NCI-H2171 treated with DMSO at 0.1 percent for 48 hours (cell line): ENCODE results near the gene BARHL1.
A peak's percentile ranks its signal among the peaks of the same experiment; 100 is the strongest.

Source experiments
- DNase-seq: peaks from one replicate; lab custom pipeline; 2025; lab: John Stamatoyannopoulos, UW

BARHL1 gene

DNA sequence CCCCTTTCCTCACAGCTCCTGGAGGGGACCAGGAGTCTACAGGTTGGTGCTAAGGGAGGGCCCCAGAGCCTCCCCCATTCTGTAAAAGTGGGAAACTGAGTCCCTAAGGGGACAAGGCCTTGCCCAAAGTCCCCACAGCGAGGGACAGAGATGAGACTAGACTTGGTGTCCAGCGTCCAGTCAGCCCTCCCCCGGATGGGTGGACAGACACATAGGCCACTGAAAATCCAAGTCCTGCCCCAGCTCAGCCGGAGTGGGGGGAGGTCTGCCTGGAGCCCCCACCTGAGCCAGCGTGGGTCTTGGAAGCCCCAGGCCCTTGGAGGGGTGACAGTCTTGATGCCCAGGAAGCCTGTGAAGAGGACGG, 5.2 kb downstream of the BARHL1 start:
- no peak for DNase-seq

DNA sequence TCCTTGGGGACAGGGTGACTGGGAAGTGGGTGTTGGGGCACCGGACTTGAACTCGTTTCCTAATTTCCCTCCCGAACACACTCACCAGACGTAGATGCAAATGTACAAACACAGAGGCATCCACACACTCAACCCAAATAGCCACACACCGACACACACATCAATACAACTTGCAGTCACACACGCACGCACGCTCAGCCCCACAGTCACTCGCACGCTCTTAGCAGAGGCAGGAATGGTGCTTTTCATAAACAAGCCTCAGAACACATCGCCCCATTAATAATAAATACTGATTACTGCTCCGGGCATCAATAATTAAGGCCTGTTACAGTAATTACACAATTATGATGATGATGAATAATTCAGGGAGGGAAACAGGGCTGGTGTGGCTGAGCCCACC, 5.7 kb downstream of the BARHL1 start:
- DNase-seq, result no peak

DNA sequence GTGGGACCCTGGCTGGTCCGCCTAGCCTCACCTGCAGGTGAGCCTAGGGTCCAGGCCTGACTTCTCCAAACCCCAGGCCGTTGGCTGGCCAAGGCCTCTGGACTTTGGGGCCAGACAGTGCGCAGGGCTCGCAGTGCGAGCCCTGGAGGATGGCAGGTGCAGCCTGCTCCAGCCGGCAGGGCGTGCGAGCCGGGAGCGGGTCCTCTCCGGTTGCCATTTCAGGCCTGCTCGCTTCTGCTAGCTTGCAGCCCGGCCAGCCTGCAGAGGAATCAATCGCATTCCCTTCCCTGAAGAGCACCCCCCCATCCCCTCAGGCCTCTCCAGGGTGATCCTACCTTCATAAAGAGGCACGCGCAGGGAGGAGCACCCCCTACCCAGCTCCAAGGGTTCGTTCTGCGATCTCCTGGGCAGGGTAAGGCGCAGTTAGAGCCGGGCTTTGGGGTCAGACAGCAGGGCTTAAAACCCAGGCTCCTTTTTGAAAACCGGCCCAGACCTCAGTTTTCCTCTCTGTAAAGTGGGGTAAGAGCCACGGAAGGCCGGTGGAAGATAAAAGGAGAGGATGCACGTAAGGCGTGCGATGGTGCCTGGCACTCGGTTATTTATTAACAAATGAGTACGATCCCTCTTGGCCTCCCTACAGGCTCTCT, 6.2 kb downstream of the BARHL1 start:
- DNase-seq, result no peak

DNA sequence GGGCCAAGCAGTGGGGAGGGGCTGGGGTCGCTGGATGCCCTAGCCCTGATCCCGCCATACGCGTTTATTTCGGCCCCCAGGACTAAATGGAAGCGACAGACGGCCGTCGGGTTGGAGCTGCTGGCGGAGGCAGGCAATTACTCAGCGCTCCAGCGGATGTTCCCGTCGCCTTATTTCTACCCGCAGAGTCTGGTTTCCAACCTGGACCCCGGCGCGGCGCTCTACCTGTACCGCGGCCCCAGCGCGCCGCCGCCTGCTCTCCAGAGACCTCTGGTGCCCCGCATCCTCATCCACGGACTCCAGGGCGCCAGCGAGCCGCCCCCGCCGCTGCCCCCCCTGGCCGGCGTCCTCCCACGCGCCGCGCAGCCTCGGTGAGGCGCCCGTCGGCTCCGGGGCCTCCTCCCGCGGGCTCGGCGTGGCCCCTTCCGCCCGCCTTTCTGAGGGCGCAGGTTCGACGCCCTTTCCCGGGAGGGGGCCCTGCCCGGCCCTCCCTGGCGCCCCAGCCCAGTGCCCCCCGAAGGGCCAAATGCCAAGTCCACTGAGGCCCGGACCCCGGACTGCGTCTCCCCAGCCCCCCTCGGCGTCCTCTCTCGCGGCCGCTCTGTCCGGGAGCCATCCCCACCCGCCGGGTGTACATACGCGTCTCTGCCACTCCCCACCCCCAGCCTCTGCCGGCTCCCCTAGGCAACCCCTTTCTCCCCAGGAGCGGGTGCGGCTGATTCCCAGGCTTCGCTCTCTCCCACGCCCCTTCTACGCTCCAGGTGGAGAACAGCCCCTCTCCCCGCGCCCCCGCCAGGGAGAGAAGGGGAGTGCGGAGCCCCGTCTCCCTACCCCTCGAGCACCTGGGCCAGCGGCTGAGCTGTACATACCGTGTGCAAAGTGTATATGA, 7.0 kb downstream of the BARHL1 start:
- no peak for DNase-seq

DNA sequence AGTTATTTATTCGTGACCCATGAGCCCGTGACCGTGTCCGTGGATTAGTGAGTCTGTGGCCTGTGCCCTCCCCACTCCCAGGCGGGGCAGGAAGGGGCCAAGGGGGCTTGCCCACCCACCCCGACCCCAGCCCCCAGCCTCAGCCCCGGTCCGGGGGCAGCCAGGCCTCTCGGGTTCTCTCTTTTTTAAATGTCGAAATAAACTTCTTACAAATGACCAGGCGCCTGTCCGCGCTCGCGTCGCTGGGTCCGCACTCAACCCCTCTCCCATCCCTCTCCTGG, 7.6 kb downstream of the BARHL1 start:
- no peak for DNase-seq

DNA sequence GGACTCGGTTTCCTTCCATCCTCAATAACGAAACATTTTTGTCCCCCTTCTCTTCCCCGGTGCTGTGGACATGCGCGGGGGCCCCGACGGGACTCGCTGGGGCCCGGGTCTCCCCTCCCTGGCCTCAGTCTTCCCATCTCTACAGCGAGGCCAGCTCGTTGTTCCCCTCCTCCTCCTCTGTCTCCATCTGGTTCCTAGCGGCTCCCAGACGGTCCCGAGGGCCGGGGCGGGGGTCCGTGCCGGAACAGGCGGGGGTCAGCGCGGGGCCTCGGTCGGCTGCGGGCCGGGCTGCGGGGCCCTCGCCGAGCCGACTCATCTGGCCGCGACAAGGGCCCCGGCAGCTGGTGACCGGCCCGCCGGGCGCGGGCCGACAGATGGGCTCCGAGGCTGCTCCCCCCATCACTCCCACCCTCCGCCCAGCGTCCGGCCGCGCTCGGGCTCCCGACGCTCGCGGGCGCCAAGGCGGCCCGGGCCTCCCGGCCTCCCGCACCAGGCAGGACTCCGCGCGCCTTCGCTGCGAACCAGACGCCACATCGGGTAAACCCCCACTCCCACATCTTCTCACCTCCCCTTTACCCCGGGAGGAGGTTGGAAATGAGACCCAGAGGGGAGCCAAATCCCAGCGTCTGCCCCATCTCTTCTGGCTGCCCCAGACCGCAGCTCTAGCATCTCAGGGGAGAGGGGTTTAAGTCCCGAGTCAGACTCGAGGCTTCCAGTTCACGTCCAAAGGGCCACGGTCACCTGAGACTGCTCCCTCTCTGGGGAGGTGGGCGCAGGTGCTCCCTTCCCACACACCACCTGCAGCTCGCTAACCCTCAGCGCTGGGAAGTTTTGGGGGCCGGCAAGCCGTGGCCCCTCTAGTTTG, 8.1 kb downstream of the BARHL1 start:
- peak; percentile 22 for DNase-seq

DNA sequence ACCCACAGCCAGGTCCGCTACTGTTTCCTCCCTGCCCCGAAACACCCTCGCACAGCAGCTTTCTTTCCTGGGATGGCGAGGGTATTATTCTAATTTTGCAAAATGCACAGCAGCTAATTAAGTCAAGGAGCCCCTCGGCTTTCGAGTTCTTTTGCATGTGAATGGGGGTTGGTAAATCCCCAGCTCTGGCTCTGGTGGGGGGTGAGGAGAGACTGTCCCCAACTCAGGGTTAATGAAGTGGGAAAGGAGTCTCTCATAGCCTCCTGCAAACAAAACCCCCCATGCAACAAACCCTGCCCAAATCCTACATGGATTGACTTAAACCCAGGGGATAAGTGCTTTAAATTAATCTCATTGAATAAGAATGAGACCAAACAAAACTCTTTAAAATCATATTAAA, 8.8 kb downstream of the BARHL1 start:
- no peak for DNase-seq

DNA sequence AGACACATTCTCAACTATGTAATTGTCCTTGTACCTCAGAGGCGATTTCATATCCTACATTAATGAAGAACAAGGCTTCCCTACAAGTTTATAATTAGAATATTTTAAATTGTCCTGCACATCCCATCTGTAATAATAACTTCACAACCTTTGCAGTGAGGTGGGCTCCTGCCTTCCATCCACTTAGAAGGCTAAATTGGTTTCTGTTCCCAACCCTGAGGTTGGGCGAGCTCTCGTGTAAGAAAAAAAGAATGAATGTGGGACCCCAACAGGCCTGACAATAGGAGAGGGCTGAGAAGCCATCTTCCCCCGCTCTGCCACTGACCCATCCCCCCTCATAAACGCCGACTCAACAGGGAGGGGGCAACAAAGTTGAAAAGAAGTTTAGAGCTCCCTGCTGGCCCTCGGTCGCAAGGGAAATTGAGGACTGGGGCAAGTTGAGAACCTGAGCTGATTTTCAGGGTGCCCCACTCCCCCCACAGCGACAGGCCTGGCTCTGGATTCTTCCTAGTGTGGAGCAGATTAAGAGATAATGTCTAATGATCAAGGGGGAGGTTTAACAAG, 9.4 kb downstream of the BARHL1 start:
- DNase-seq, result no peak

DNA sequence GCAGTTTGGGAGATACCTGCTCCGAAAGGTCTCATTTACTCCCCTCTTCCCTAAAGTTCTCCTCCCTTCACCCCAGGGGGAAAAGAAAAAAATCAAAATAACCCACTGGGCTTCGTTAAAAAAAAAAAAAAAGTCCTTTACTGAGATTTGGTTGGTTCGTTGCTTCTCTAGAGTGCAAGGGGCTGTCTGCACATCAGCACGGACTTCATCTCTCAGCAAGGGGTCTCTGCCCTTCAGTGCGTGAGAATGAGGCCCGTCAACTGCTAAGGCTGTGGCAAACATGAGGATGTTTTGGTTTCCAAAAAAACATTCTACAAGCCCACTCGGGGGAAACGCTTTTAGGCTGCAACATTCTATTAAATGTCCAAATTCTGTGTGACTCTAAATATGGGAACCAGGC, 10.0 kb downstream of the BARHL1 start:
- no peak for DNase-seq

DNA sequence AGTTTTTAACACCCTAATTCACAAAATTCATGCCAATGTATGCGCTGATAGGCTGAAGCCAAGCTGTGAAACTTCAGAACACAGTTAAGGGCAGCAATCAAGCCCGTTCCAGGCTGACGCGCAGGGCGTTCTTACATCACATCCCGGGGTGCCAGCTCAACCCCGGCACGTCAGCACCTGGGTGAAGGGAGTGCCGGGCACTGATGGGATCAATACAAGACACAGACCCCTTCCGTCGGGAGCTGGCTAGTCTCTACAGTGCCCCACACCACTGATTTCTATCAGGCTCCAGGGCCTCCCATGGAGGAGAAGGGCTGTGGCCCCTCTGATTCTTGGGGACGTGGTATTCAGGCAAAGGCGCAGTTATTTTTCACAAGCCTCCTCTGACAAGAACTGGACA, 12.0 kb downstream of the BARHL1 start:
- no peak for DNase-seq

DNA sequence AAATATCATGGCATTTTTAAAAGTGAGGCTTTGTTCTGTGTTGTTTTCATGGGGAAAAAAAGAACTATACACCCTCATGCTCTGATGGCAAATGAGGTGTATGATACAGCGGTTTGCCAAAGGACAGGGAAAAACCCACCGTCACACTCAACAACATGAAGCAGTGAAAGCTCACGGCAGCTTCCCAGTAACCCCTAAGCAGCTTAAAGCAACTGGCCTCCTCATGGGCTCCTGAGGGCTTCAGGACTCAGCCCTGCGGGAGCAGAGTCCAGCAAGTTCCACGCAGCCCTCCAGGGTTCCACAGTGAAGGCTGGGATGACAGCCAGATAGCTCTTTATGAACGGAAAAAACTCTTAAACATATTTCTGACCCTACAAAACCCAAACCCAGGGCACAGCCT, 12.9 kb downstream of the BARHL1 start:
- no peak for DNase-seq

DNA sequence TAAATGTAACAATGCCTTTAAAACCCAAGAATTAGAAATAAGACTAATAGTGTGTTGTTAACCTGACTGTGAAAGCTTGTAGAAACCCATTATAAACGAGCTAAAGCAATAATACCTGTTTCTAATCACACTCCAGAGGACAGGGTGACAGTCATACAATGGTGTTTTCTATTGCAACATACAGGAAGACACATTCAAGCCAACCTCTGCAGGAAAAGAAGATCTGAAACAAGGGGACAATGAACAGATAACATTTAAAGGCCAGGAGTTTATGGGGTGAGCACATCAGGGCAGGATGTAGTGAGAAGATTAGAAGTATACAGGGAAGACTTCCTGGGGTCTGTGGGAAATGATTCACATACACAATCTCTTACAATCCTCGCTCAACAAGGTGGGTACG, 13.8 kb downstream of the BARHL1 start:
- DNase-seq, result no peak

DNA sequence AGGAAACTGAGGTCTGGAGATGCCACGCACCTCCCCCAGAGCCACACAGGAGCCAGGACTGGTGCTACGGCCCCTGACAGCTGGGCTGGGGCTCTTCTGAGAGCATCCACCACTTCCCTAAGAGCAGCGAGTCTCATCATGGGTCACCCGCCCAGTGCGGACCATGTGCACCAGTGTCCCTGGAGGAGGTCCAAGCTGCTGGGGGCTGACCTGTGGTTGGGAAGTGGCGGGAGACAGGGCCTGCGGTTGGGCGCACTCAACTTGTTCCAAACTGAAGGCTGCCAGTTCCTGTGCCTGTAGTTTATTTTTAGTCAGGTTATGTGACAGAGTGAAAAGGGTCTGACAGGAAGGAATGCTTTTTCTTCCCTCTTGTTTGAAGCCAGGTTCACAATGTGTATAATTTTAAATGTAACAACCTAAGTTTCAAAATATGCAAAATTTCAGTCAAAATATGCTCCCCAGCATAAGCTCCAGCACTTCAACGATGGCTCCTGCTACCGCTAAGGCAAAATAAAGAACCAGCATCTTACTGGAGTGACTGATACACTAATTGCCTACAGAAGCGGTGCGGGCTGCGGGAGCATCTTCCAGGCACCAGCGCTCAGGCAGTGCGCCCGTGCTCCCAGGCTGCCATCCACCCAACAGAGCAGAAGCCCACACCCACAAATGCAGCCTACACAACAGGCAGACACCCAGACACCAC, 14.8 kb downstream of the BARHL1 start:
- no peak for DNase-seq

DNA sequence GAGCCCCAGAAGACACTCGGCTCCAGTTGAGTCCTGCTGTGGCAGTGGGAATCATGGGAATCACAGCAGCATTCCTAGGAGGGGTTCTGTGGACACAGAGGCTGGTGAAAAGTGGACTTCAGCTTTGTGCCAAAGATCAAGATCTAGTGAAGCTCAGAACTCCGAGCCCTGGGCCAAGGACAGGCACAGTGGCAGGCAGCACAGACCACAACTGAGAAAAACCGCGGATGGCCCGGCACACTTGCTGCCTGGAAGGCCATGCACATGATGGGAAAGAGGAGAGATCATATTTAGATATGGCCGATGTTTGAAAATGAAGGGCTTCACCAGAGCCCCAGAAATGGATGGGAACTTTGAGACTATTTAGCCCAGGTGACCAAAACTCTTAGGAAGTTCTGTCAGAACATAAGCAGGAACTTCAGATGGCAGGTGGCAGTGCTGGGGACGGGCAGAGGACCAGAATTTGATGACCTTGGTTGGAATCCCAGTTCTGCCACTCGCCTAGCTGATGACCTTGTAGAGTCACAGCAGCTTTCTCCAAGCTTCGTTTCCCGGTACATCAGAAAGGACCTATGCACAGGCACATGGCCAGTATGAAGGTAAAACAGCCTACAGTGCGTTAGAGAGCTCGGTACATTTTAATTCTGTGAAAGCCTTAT, 18.0 kb downstream of the BARHL1 start:
- no peak for DNase-seq

DNA sequence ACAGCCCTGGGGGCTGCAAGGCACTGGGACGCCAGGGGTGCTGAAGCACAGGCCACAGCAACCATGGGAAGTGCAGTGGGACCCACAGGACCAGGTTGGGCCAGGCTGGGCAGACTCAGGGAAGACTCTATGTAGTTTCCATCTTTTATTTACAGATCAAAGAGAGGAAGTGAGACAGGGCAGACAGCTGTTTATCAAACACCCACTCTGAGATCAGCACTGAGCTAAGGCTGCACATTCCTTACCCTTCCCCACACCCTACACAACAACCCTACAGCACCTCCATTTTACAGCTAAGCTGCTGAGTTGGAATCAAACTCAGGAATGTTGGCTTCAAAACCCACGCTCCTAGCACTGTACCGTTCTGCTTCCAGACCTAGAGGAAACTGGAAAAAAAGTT, 19.8 kb downstream of the BARHL1 start:
- no peak for DNase-seq

DNA sequence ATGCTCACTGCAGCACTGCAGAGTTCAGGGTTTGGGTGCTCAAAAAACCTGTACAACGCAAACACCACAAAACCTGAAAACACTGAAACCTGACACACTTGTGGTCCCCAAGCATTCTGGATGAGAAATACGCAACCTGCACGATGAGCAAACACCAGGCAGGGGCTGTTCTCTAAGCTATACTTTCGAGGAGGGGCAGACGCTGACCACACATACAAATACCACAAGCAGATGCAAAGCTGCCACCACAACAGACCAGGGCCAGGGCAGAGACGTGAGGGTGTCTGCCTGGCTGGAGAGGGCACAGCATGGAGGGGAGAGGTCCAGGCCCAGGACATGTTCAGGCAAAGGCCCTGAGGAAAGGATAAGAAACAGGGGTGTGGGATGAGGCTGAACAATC, 23.0 kb downstream of the BARHL1 start:
- no peak for DNase-seq

DNA sequence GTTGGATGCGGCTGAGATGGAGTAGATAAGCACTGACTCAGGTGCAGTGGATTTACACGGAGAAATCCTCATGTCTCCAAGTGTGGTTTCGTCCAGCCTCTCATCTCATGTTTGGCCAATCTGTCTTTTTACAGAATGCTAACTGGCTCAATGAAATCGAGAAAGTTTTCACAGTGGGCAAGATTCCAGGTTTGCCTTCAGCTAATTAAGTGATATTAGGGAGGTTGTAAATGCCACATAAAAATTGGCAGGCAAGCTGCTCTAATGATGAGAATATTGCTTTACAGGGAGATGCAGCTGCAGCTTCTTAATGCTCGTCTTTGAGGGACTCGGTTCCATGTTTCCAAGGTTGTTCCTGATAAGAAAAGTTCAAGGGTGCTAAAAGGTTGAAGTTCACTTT, 23.7 kb downstream of the BARHL1 start:
- DNase-seq, result no peak

DNA sequence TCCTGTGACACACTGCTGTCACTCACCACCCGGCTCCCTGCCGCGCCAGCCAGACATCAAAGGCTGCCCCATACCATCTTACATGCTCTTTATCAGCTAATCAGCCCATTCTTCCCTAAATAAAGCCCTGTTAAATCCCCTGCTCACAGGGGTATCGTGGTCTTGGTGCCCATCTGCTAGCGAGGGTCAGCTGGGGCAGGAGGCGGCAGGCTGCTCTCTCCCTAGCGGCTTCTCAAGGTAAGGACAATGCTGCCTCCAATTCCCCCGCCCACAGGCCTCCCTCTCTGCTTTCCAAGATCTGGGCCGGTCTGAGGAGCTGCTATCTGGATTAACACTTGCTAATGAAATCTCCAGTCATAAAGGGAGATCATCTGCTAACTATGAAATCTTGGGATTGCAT, 26.8 kb downstream of the BARHL1 start:
- DNase-seq, result no peak

DNA sequence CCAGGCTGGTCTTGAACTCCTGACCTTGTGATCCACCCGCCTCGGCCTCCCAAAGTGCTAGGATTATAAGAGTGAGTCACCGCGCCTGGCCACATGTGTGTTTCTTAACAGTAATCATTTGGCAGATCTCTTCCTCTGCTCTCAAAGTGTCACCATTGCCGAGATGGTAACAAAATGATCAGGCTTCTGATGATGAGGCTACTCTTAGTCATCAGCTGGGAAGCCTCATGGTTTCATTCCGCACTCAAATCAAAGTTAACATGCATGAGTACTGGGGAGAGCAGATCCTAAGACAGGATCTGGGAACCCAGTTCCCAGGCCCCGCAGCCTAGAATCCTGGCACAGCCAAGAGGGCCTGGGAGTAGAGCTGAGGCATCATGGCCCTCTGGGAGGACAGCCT, 27.4 kb downstream of the BARHL1 start:
- DNase-seq, result no peak

DNA sequence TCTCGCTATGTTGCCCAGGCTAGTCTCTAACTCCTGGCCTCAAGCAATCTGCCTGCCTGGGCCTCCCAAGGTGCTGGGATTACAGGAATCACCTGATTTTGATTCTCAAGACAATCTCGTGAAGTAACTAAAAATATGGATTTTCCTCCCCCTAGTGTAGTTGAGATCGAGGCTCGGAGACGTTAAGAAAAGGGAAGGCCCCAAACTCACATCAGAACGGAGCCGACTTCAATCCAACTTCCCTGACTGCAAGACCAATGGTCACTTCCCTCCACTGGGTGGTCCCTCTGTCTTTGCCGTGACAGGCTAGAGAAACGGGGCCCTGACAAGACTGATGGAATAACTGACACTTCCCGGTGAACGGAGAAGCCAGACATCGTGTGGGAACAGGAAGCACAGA, 28.3 kb downstream of the BARHL1 start:
- DNase-seq, result peak; percentile 23

DNA sequence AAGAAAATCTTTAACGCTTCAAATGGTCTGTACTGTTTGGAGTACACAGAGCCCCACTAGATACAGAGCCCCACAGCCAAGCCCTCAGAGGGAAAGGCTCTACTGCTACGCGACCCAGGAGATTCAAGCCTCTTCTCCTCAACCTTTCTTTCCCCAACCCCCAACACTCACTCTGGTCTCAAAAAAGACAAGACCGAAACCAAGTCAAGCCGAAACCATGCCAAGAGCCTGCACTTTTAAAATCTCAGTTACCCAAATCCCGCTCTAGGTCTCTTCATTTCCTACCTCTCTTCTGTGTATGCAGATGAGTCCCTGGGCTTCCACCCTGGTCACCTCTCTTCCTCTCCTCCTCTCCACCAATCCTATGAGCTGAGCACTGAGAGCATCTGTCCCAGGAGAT, 31.9 kb downstream of the BARHL1 start:
- DNase-seq, result no peak

DNA sequence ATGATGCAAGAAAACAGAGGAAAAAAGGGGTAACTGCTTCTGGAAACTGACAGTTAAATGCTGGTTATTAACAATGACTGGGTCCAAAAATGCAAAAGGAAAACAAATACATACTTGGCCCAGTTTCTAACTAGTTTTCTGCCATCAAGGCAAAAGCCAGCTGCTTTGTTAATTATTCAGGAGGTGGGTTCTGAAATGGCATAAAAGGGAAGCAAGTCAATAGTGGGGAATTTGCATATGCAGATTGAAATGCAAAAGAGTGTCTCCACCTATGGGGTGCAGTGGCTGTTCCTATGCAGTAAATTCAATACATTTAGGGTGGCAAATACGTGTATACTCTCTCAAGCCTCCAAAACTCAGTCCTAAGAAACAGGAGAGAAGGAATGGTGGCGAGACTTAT, 33.4 kb downstream of the BARHL1 start:
- DNase-seq, result no peak
